ENCODE data around the gene MAP3K1.

MAP3K1 gene

GRCh38 chr5:56896763-56897162 lies 81.4 kb downstream of the MAP3K1 start:
- no peak for TF ChIP-seq GATA3 (IDR thresholded peaks at IDR 0.05; ENCODE audit: low read depth, low read length)

- TF ChIP-seq GATA2 (IDR thresholded peaks at IDR 0.05; ENCODE audit: low read depth, low read length), result no peak
- TF ChIP-seq GATA3 (IDR thresholded peaks at IDR 0.05; ENCODE audit: low read depth, low read length), result no peak
Measured at GRCh38 chr5:56898213-56898612, 82.9 kb downstream of the MAP3K1 start.

DNA sequence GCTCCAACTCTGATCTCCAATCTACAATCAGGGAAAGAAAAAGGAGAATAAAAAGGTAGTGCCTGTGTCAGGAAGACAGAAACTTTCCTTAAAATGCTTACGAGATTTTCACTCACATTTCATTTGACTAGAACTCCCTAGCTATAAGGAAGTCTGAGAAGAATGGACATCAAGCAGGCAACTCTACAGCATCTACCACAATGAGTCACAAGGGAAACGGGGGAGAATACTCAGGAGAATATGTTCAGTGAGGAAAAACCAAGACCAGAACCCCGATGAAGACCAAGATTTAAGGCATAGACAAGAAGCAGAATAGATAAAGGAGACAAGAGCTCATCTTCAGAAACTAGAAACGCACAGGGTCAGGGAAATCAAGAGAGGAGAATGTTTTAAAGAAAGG lies 85.0 kb downstream of the MAP3K1 start:
- TF ChIP-seq GATA2 (IDR thresholded peaks at IDR 0.05; ENCODE audit: low read depth, low read length) (no peak), GATA3 (IDR thresholded peaks at IDR 0.05; ENCODE audit: low read depth, low read length) (no peak)

- TF ChIP-seq GATA2 (IDR thresholded peaks at IDR 0.05; ENCODE audit: low read depth, low read length), result no peak
- no peak for TF ChIP-seq GATA3 (IDR thresholded peaks at IDR 0.05; ENCODE audit: low read depth, low read length)
Measured at GRCh38 chr5:56900858-56901578, 85.7 kb downstream of the MAP3K1 start.

DNA sequence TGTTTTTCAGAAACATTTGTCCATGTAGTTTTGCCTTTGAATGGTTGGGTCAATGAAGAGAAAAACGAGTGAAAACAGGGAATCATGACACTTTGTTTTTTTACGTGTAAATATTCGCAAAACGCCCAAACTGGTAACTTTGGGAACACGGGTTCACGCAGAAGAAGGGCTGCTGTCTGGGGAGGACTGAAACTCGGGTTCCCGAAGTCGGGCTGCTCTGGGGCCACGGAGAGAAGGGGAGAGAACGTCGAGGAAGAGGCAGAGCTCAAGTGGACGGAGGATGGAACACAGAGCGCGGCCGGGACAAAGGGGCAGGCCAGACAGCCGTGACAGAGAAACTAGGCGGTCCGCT lies 93.6 kb downstream of the MAP3K1 start:
- TF ChIP-seq GATA2 (IDR thresholded peaks at IDR 0.05; ENCODE audit: low read depth, low read length) (no peak), GATA3 (IDR thresholded peaks at IDR 0.05; ENCODE audit: low read depth, low read length) (no peak)

- TF ChIP-seq GATA2 (IDR thresholded peaks at IDR 0.05; ENCODE audit: low read depth, low read length) (no peak), GATA3 (IDR thresholded peaks at IDR 0.05; ENCODE audit: low read depth, low read length) (no peak)
Measured at GRCh38 chr5:56909294-56910209, 94.2 kb downstream of the MAP3K1 start, which contains the start of gene SETD9. SETD9 (plus strand) TSS chr5:56909596; CDS start chr5:56909646, 50 bp downstream.

GRCh38 chr5:56910210-56910965 lies 95.0 kb downstream of the MAP3K1 start:
- TF ChIP-seq GATA3 (IDR thresholded peaks at IDR 0.05; ENCODE audit: low read depth, low read length) (no peak), GATA2 (IDR thresholded peaks at IDR 0.05; ENCODE audit: low read depth, low read length) (no peak)

DNA sequence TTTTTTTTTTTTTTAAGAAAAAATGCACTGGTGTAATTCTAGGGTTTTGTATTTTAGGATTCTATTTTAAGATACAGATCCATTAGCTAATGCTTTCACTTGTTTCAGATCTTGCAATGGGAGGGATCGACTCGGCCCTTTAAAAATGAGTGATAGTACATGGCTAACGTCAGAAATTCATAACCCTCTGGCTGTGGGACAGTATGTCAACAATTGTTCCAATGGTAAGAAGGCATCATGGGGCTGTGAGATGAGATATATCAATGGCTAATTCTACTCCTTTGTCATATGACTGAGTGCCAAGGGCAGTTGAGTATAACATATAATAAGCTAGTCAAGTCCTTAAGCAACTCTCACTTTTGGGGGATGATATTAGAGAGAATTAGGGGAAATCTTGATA lies 98.4 kb downstream of the MAP3K1 start:
- TF ChIP-seq GATA2 (IDR thresholded peaks at IDR 0.05; ENCODE audit: low read depth, low read length), result no peak
- TF ChIP-seq GATA3 (IDR thresholded peaks at IDR 0.05; ENCODE audit: low read depth, low read length), result no peak

DNA sequence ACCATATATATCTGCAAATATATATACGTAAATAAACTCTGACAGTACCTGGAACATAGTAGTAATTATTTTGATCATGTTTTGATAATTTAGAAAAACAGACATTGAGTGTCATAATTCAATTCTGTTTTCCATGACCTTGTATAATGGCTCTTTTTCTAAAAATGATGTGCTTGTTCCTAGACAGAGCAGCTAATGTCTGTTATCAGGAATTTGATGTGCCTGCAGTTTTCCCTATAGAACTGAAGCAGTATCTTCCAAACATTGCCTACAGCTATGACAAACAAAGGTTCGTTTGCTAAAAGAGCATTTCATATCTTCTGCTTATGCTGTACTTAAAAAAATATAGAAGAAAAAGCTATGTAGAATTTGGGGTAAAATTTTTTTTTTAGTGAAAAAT lies 99.3 kb downstream of the MAP3K1 start:
- TF ChIP-seq GATA3 (IDR thresholded peaks at IDR 0.05; ENCODE audit: low read depth, low read length) (peak; percentile 27; the same call in 1 of the 2 replicates), GATA2 (IDR thresholded peaks at IDR 0.05; ENCODE audit: low read depth, low read length) (0 out of 2 replicates have a peak, but pooled peaks have one; percentile 18)

DNA sequence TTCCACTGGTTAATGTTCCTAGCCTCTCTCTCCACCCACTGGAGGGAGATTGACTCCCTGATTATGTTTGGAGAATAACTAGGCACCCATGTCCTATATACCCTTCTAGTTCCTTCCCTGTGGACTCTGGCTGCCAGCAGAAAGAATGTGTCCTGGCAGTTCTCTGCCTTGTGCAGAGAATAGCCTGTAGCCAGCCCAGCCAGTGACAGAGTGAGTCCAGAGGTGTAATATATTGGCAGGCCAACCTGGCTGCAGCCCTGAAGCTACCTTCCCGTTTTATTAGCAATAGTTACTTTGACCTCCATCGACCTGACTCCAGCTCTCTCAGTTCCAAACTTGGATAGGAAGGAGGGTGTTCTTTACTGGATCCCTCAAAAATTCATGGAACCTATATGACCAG lies 102.2 kb downstream of the MAP3K1 start:
- no peak for TF ChIP-seq GATA3 (IDR thresholded peaks at IDR 0.05; ENCODE audit: low read depth, low read length)
- no peak for TF ChIP-seq GATA2 (IDR thresholded peaks at IDR 0.05; ENCODE audit: low read depth, low read length)

- TF ChIP-seq GATA3 (IDR thresholded peaks at IDR 0.05; ENCODE audit: low read depth, low read length) (no peak), GATA2 (IDR thresholded peaks at IDR 0.05; ENCODE audit: low read depth, low read length) (no peak)
Measured at GRCh38 chr5:56918054-56918453, 102.7 kb downstream of the MAP3K1 start.

DNA sequence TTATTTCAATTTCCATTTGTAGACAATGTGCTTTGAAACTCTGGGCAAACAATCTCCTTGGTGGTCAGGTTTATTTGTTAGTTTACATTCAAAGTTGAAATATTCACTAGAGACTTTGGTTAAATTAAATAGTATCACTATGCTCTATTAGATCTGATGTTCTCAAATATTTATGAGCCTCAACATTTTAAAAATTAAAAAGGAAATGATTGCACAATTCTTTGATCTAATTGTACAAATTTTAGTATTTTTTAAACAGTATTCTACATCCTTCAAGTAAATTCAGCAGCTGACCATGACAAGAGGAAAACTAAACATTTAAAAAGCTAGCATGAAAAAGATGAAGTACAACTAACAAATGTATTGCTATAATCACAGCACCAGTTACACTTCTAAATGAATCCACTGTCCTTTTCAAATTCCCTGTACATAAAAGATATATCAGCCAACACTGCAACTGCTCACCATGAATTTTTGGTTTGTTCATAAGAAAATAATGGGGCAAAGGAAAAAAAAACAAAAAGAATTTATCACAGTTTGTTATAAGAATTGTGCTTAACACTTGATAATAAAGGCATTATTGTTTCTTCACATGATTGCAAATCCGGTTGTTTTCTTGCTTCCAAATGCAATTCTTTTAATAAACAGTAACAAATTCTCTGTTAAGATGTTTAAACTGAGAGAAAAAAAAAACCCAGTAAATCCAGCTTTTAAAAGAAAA lies 104.8 kb downstream of the MAP3K1 start:
- TF ChIP-seq GATA2 (IDR thresholded peaks at IDR 0.05; ENCODE audit: low read depth, low read length) (no peak), GATA3 (IDR thresholded peaks at IDR 0.05; ENCODE audit: low read depth, low read length) (no peak)

DNA sequence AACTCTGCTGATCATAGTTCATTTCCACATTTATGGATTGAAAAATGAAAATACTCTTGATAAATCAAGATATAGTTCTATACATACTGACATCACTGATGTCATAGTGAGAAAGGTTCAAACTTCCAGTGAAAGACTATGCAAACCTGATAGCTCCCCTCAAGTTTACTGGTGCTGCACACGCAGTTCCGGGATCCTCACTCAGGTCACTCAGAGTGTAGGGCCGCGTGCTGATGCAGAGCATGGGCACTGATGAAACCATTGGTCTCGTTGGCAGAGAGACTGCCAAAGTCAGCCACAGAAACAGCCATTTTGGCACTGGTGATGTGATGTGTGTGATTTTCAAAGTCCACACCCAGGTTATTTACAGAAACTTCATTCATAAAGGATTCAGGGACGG lies 107.6 kb downstream of the MAP3K1 start:
- TF ChIP-seq GATA2 (IDR thresholded peaks at IDR 0.05; ENCODE audit: low read depth, low read length), result no peak
- no peak for TF ChIP-seq GATA3 (IDR thresholded peaks at IDR 0.05; ENCODE audit: low read depth, low read length)

All from SH-SY5Y (cell line).